ENCODE data around the gene REV3L. TPM values are rescaled to one million over a fixed set of nuclear protein-coding genes. Genes with fewer than 3 reads are reported as not detected.

The REV3L gene
- total RNA-seq, 1 experiment from 2014 or later: 5.3 TPM

- no peaks in the 10 kb centered on the region for H3K9me3 Mint-ChIP-seq
- H4K5ac ChIP-seq (ENCODE audit: insufficient read length, low read depth, low read length): no peak overlapping the region
- no peak overlapping the region for H3K56ac ChIP-seq (ENCODE audit: insufficient read length, low read depth, low read length)
- H3T11ph ChIP-seq (ENCODE audit: low read length): no peak overlapping the region
- H4K8ac ChIP-seq (replicated peaks; ENCODE audit: insufficient read length, low read depth, low read length): no peak overlapping the region
- H4K91ac ChIP-seq (ENCODE audit: insufficient read length, low read depth, low read length): no peak overlapping the region
- no peak overlapping the region for H3K27ac Mint-ChIP-seq
- H3K23ac ChIP-seq (ENCODE audit: insufficient read length, low read depth, low read length): no peak overlapping the region
- H3K79me1 ChIP-seq (ENCODE audit: insufficient read depth, low read depth, low read length, poor library complexity, severe bottlenecking): no peaks in the 10 kb centered on the region
- H3K4me3 Mint-ChIP-seq: no peak overlapping the region
- H2BK12ac ChIP-seq (ENCODE audit: insufficient read length, low read depth, low read length): no peak overlapping the region
- DNase-seq: no peak
- TF ChIP-seq, protein P1, sequence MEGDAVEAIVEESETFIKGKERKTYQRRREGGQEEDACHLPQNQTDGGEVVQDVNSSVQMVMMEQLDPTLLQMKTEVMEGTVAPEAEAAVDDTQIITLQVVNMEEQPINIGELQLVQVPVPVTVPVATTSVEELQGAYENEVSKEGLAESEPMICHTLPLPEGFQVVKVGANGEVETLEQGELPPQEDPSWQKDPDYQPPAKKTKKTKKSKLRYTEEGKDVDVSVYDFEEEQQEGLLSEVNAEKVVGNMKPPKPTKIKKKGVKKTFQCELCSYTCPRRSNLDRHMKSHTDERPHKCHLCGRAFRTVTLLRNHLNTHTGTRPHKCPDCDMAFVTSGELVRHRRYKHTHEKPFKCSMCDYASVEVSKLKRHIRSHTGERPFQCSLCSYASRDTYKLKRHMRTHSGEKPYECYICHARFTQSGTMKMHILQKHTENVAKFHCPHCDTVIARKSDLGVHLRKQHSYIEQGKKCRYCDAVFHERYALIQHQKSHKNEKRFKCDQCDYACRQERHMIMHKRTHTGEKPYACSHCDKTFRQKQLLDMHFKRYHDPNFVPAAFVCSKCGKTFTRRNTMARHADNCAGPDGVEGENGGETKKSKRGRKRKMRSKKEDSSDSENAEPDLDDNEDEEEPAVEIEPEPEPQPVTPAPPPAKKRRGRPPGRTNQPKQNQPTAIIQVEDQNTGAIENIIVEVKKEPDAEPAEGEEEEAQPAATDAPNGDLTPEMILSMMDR (conservative IDR thresholded peaks at IDR 0.05): no peak
- H3K23me2 ChIP-seq (ENCODE audit: insufficient read length, low read depth, low read length, poor library complexity, severe bottlenecking): no peaks in the 10 kb centered on the region
- no peaks in the 10 kb centered on the region for H3K79me2 ChIP-seq (ENCODE audit: insufficient read depth, low read length)
- peaks cover 0 to 4% (median 0%) of the 10 kb centered on the region in 3 experiments; a peak in 1 of 7 replicates for H3K36me3 Mint-ChIP-seq (ENCODE audit: insufficient read depth in 1 of 3, low read depth in 3 of 3)
- H3K4ac ChIP-seq (ENCODE audit: low read depth, low read length): no peak overlapping the region
- no peak overlapping the region for H2BK120ac ChIP-seq (ENCODE audit: low read depth, low read length, poor library complexity, severe bottlenecking)
- no peaks in the 10 kb centered on the region for H3K27me3 ChIP-seq (ENCODE audit: insufficient read depth, low read length)
- no peak overlapping the region for H3K14ac ChIP-seq (ENCODE audit: insufficient read depth, low read length)
- no peaks in the 10 kb centered on the region for H3K27me3 Mint-ChIP-seq (ENCODE audit: low read depth)
- no peak overlapping the region for H3K9ac ChIP-seq (ENCODE audit: extremely low read depth, insufficient read length, low read length)
- H3K4me1 ChIP-seq (ENCODE audit: insufficient read depth, low read length): no peaks in the 10 kb centered on the region
- H2AFZ ChIP-seq (ENCODE audit: low read length): no peak overlapping the region
- H2BK20ac ChIP-seq (ENCODE audit: low read depth, low read length, poor library complexity, severe bottlenecking): no peak overlapping the region
- H4K20me1 ChIP-seq (ENCODE audit: control insufficient read depth, insufficient read depth, insufficient read length): no peaks in the 10 kb centered on the region
- H2BK15ac ChIP-seq (ENCODE audit: low read depth, low read length): no peak overlapping the region
- no peak overlapping the region for H3K18ac ChIP-seq (ENCODE audit: insufficient read length, low read depth, low read length)
- peaks cover 0 to 5% of the 10 kb centered on the region in 2 experiments; a peak in 1 of 4 replicates for H3K4me1 Mint-ChIP-seq
- H2AK5ac ChIP-seq (ENCODE audit: insufficient read length, low read length): no peak overlapping the region
- no peak overlapping the region for H3K27ac ChIP-seq (ENCODE audit: insufficient read length, low read depth, low read length)
- H2BK5ac ChIP-seq (ENCODE audit: insufficient read length, low read length): no peak overlapping the region
- no CpG with 5 or more reads among the region's 4 CpGs for WGBS (ENCODE audit: extremely low coverage, insufficient read length, low lambda C conversion rate)
- H3K4me2 ChIP-seq (ENCODE audit: insufficient read depth, insufficient read length, low read length): no peak overlapping the region
- H3K9me3 ChIP-seq (ENCODE audit: control insufficient read depth, low read depth, low read length): no peaks in the 10 kb centered on the region
Observed at GRCh38 chr6:111411978-111412566, 70.9 kb downstream of the REV3L start.

Measured in H9 (cell line).